OCI-LY3 (cell line): ENCODE results near the gene EEF1AKMT3.

Experiments used
- CTCF ChIP-seq: fragments of 200-600, 300-600 bp; sonication (generic); IDR thresholded peaks from 2 replicates; pipeline ENCODE4 v1.5.1; 2014; ENCODE audit warnings: antibody characterized with exemption, low read length, low read depth
- EZH2phosphoT487 ChIP-seq: fragments of 200-600 bp; shearing (Covaris generic); IDR thresholded peaks from 2 replicates; pipeline ENCODE4 v1.6.1; 2018; ENCODE audit warnings: antibody characterized with exemption, mixed run types, low read depth

- TF ChIP-seq CTCF (no peak), EZH2phosphoT487 (no peak)
Measured at GRCh38 chr12:57767876-57768275, 4.5 kb upstream of the EEF1AKMT3 start.
